Neural progenitor cell (in vitro differentiated cells): Measurements from ENCODE around the gene CRELD2. TPM values are rescaled to one million over a fixed set of nuclear protein-coding genes. Genes with fewer than 3 reads are reported as not detected.

ENCODE experiments used
- DNase-seq: peaks from one replicate; pipeline ENCODE4 v3.0.0-alpha.2; 2016; ENCODE audit warnings: low spot score
- H2AFZ ChIP-seq: fragments of 200-600 bp; sonication (generic); replicated peaks from 2 replicates; pipeline ENCODE4 v1.6.1; 2016; ENCODE audit warnings: antibody characterized with exemption
- H3F3A ChIP-seq: fragments of 200-600 bp; sonication (generic); 2 replicates; pipeline ENCODE4 v1.6.1; 2016; ENCODE audit warnings: antibody characterized with exemption, low read depth
- H3K27ac ChIP-seq: fragments of 200-600 bp; sonication (generic); 2 replicates; pipeline ENCODE4 v1.5.1; 2016; ENCODE audit warnings: mild to moderate bottlenecking
- H3K27me3 ChIP-seq: fragments of 200-600 bp; sonication (generic); 2 replicates; pipeline ENCODE4 v1.6.1; 2016; ENCODE audit warnings: mild to moderate bottlenecking, moderate library complexity
- H3K36me3 ChIP-seq: fragments of 200-600 bp; sonication (generic); 2 replicates; pipeline ENCODE4 v1.5.1; 2016
- H3K4me1 ChIP-seq: fragments of 200-600 bp; sonication (generic); 2 replicates; pipeline ENCODE4 v1.6.1; 2016; ENCODE audit warnings: mixed run types
- H3K4me2 ChIP-seq: fragments of 200-600 bp; sonication (generic); 2 replicates; pipeline ENCODE4 v1.6.1; 2016
- H3K4me3 ChIP-seq: fragments of 200-600 bp; sonication (generic); 2 replicates; pipeline ENCODE4 v1.5.1; 2016
- H3K79me2 ChIP-seq: fragments of 200-600 bp; sonication (generic); 2 replicates; pipeline ENCODE4 v1.6.1; 2016; ENCODE audit warnings: low read depth
- H3K9ac ChIP-seq: fragments of 200-600 bp; sonication (generic); 2 replicates; pipeline ENCODE4 v1.6.1; 2016
- H3K9me3 ChIP-seq: fragments of 200-600 bp; sonication (generic); 2 replicates; pipeline ENCODE4 v1.5.1; 2016; ENCODE audit warnings: low read depth
- H4K20me1 ChIP-seq: fragments of 200-600 bp; sonication (generic); 2 replicates; pipeline ENCODE4 v1.6.1; 2016; ENCODE audit warnings: low read depth
- H3K27ac Mint-ChIP-seq: 3 replicates; pipeline ENCODE4 v1.8.0; 2021; ENCODE audit warnings: mixed read lengths
- H3K27me3 Mint-ChIP-seq: 2 replicates; pipeline ENCODE4 v1.8.0; 2022; ENCODE audit warnings: low read depth, mild to moderate bottlenecking, inconsistent platforms, moderate library complexity, mixed read lengths; ENCODE audit not compliant: insufficient read depth
- H3K36me3 Mint-ChIP-seq: 3 replicates; pipeline ENCODE4 v1.8.0; 2021; ENCODE audit warnings: mixed read lengths
- H3K4me1 Mint-ChIP-seq: 3 replicates; pipeline ENCODE4 v1.8.0; 2021; ENCODE audit warnings: mixed read lengths
- H3K4me3 Mint-ChIP-seq: 3 replicates; pipeline ENCODE4 v1.8.0; 2021; ENCODE audit warnings: mild to moderate bottlenecking, moderate library complexity, mixed read lengths
- H3K9me3 Mint-ChIP-seq: 3 replicates; pipeline ENCODE4 v1.8.0; 2020; ENCODE audit warnings: mixed read lengths
- EZH2 ChIP-seq: fragments of 200-600 bp; sonication (generic); IDR thresholded peaks from 2 replicates; pipeline ENCODE4 v1.6.1; 2017; ENCODE audit warnings: antibody characterized with exemption, mild to moderate bottlenecking, moderate library complexity
- EZH2phosphoT487 ChIP-seq: fragments of 200-600 bp; sonication (generic); IDR thresholded peaks from 2 replicates; pipeline ENCODE4 v1.6.1; 2017; ENCODE audit warnings: antibody characterized with exemption
- total RNA-seq: library from RNA; depleted of rRNA; stranded (reverse); fragments of >200 nt; gene quantifications from 2 replicates; pipeline ENCODE4 v1.2.3, GENCODE V29; 2015; ENCODE audit warnings: low replicate concordance
- TF ChIP-seq, protein P1 (sequence below): fragments of 200-600 bp; sonication (generic); IDR thresholded peaks from 2 replicates; pipeline ENCODE4 v1.5.1; 2017; ENCODE audit warnings: antibody characterized with exemption, mild to moderate bottlenecking

CRELD2 gene
- total RNA-seq, 1 donor from 2014 or later = 12.2 TPM

DNA sequence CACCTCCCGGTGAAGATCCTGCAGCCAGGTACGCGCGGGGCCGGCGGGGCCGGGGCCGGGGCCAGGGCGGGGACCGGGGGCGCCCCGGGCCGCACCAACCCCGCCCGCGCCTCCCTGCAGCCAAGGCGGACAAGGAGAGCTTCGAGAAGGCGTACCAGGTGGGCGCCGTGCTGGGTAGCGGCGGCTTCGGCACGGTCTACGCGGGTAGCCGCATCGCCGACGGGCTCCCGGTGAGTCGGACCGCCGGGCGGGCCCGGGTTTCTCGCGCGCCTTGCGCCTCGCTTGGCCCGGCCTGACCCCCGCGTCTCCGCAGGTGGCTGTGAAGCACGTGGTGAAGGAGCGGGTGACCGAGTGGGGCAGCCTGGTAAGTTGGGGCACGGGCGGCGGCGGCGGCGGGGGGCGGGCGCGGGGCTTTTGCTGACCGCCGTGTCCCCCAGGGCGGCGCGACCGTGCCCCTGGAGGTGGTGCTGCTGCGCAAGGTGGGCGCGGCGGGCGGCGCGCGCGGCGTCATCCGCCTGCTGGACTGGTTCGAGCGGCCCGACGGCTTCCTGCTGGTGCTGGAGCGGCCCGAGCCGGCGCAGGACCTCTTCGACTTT is 42.7 kb downstream of the CRELD2 start:
- TF ChIP-seq, protein P1, sequence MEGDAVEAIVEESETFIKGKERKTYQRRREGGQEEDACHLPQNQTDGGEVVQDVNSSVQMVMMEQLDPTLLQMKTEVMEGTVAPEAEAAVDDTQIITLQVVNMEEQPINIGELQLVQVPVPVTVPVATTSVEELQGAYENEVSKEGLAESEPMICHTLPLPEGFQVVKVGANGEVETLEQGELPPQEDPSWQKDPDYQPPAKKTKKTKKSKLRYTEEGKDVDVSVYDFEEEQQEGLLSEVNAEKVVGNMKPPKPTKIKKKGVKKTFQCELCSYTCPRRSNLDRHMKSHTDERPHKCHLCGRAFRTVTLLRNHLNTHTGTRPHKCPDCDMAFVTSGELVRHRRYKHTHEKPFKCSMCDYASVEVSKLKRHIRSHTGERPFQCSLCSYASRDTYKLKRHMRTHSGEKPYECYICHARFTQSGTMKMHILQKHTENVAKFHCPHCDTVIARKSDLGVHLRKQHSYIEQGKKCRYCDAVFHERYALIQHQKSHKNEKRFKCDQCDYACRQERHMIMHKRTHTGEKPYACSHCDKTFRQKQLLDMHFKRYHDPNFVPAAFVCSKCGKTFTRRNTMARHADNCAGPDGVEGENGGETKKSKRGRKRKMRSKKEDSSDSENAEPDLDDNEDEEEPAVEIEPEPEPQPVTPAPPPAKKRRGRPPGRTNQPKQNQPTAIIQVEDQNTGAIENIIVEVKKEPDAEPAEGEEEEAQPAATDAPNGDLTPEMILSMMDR = no peak
- TF ChIP-seq EZH2phosphoT487 = peak; percentile 16
- Histone ChIP-seq H3K4me1 (peaks cover 5% of the 10 kb centered on the region), H3K36me3 (no peaks in the 10 kb centered on the region), H3K27ac (no peak overlapping the region), H3K4me2 (peak overlapping the region; percentile 89), H4K20me1 (peaks cover 46% of the 10 kb centered on the region), H3K9me3 (no peaks in the 10 kb centered on the region), H3F3A (no peaks in the 10 kb centered on the region), H3K79me2 (peaks cover 31% of the 10 kb centered on the region), H3K9ac (no peak overlapping the region), H2AFZ (no peak overlapping the region), H3K4me3 (peak overlapping the region; percentile 69), H3K27me3 (peaks cover 8% of the 10 kb centered on the region)
- peak overlapping the region; percentile 89 for H3K4me3 Mint-ChIP-seq
- H3K27me3 Mint-ChIP-seq = peaks cover 2% of the 10 kb centered on the region
- H3K27ac Mint-ChIP-seq = no peak overlapping the region
- H3K9me3 Mint-ChIP-seq = no peaks in the 10 kb centered on the region
- peak; percentile 56 for DNase-seq
- H3K36me3 Mint-ChIP-seq = peaks cover 2% of the 10 kb centered on the region
- peaks cover 9% of the 10 kb centered on the region for H3K4me1 Mint-ChIP-seq

DNA sequence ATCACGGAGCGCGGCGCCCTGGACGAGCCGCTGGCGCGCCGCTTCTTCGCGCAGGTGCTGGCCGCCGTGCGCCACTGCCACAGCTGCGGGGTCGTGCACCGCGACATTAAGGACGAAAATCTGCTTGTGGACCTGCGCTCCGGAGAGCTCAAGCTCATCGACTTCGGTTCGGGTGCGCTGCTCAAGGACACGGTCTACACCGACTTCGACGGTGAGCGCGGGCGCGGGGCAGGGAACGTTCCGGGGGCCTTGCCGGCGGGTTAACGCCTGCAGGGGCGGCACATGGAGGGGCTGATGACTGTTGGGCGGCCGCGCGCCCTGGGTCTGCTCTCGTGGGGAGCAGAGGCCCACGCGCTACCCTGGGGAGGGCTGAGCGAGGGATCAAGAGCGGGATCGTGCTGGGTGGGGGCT is 43.2 kb downstream of the CRELD2 start:
- Histone ChIP-seq H3K4me1 (peaks cover 5% of the 10 kb centered on the region), H2AFZ (no peak overlapping the region), H3K9ac (no peak overlapping the region), H3K27me3 (peaks cover 8% of the 10 kb centered on the region), H3K36me3 (no peaks in the 10 kb centered on the region), H3K4me2 (peak overlapping the region; percentile 89), H3K27ac (no peak overlapping the region), H3K9me3 (no peaks in the 10 kb centered on the region), H3F3A (no peaks in the 10 kb centered on the region), H3K4me3 (peak overlapping the region; percentile 69), H3K79me2 (peaks cover 31% of the 10 kb centered on the region), H4K20me1 (peaks cover 51% of the 10 kb centered on the region)
- peaks cover 2% of the 10 kb centered on the region for H3K27me3 Mint-ChIP-seq
- peaks cover 9% of the 10 kb centered on the region for H3K4me1 Mint-ChIP-seq
- peaks cover 2% of the 10 kb centered on the region for H3K36me3 Mint-ChIP-seq
- TF ChIP-seq, protein P1 = no peak
- peak; percentile 42 for TF ChIP-seq EZH2
- TF ChIP-seq EZH2phosphoT487 = peak; percentile 39
- H3K4me3 Mint-ChIP-seq = peak overlapping the region; percentile 89
- H3K9me3 Mint-ChIP-seq = no peaks in the 10 kb centered on the region
- H3K27ac Mint-ChIP-seq = no peak overlapping the region
- DNase-seq = peak; percentile 72

DNA sequence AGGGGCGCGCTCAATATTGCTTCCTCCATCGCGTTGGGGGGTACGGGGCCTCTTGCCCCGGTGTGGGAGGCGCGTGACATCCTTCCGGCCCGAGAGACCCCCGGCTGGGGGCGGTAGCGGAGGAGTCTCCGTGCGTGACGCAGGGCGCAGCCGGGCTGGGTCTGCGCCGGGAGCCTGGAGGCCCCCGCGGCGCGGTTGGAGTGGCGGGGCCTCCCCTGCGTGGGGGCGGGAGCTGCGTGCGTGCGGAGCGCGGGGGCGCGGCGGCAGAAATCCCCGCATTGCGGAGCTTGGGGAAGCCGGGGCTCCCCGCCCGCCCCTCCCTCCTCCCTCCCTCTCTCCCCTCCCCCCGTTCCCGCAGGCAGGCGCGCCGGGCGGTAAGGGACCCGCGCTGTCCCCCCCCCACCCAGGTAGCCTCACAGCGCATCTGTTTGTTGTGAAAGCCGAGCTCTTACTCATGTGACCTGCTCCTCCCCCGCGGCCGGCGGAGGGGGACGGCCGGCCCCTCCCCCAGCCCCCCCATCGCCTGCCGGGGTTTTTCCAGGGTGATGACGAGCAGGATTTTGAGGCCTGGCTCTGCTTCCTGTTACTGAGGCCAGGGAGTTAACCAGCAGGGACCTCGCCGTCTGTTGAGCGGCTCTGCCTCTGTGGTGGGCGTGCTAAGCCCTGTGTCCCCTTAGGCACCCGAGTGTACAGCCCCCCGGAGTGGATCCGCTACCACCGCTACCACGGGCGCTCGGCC is 43.7 kb downstream of the CRELD2 start:
- peaks cover 2% of the 10 kb centered on the region for H3K36me3 Mint-ChIP-seq
- DNase-seq = peak; percentile 85

More for the DNA sequence above, 43.7 kb downstream of the CRELD2 start:
- Histone ChIP-seq H3K4me3 (peak overlapping the region; percentile 69), H3K36me3 (no peaks in the 10 kb centered on the region), H3K79me2 (peaks cover 31% of the 10 kb centered on the region), H4K20me1 (peaks cover 54% of the 10 kb centered on the region), H3K9me3 (no peaks in the 10 kb centered on the region), H3K4me1 (peaks cover 7% of the 10 kb centered on the region), H3K27ac (no peak overlapping the region), H3K4me2 (peak overlapping the region; percentile 89), H3K9ac (no peak overlapping the region), H3F3A (no peaks in the 10 kb centered on the region), H3K27me3 (peaks cover 8% of the 10 kb centered on the region), H2AFZ (no peak overlapping the region)
- Mint-ChIP-seq H3K27me3 (peaks cover 2% of the 10 kb centered on the region), H3K27ac (no peak overlapping the region), H3K9me3 (no peaks in the 10 kb centered on the region), H3K4me1 (peaks cover 9% of the 10 kb centered on the region), H3K4me3 (peak overlapping the region; percentile 89)
- TF ChIP-seq EZH2 (no peak), EZH2phosphoT487 (no peak)
- TF ChIP-seq, protein P1 = no peak
